Measurements from ENCODE around the gene RAB5A.

The RAB5A gene

GRCh38 chr3:19907523-19907922, 39.4 kb upstream of the RAB5A start:
- H3K4me3 ChIP-seq (ENCODE audit: low read length): no peak overlapping the region
- TF ChIP-seq, protein P1, sequence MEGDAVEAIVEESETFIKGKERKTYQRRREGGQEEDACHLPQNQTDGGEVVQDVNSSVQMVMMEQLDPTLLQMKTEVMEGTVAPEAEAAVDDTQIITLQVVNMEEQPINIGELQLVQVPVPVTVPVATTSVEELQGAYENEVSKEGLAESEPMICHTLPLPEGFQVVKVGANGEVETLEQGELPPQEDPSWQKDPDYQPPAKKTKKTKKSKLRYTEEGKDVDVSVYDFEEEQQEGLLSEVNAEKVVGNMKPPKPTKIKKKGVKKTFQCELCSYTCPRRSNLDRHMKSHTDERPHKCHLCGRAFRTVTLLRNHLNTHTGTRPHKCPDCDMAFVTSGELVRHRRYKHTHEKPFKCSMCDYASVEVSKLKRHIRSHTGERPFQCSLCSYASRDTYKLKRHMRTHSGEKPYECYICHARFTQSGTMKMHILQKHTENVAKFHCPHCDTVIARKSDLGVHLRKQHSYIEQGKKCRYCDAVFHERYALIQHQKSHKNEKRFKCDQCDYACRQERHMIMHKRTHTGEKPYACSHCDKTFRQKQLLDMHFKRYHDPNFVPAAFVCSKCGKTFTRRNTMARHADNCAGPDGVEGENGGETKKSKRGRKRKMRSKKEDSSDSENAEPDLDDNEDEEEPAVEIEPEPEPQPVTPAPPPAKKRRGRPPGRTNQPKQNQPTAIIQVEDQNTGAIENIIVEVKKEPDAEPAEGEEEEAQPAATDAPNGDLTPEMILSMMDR (conservative IDR thresholded peaks at IDR 0.05; ENCODE audit: low read length): no peak
- DNase-seq (ENCODE audit: low read depth): no peak

- H3K4me3 ChIP-seq (ENCODE audit: low read length): no peak overlapping the region
- TF ChIP-seq, protein P1 (conservative IDR thresholded peaks at IDR 0.05; ENCODE audit: low read length): no peak
- no peak for DNase-seq (ENCODE audit: low read depth)
Measured at GRCh38 chr3:19911452-19911851, 35.4 kb upstream of the RAB5A start.

DNA sequence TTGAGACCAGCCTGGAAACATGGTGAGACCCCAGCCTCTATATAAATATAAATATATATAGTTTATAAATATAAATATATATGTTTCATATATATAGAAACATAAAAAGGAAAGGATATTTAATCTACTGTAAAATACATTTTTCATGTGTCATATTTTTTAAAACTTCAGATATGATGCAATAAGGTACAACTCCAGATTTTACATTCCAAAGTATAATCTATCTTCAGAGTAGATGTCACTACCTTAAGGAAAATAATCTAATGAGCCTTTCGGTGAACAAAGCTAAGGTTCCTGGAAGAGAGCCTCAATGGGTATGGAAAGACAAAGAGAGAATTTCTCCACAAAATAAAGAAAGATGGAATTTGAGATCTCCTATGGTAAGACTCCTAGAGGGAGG, 29.7 kb upstream of the RAB5A start:
- DNase-seq (ENCODE audit: low read depth): no peak
- TF ChIP-seq, protein P1 (conservative IDR thresholded peaks at IDR 0.05; ENCODE audit: low read length): no peak
- no peak overlapping the region for H3K4me3 ChIP-seq (ENCODE audit: low read length)

- TF ChIP-seq, protein P1 (conservative IDR thresholded peaks at IDR 0.05; ENCODE audit: low read length): no peak
- no peak for DNase-seq (ENCODE audit: low read depth)
- H3K4me3 ChIP-seq (ENCODE audit: low read length): no peak overlapping the region
Measured at GRCh38 chr3:19920401-19921080, 26.4 kb upstream of the RAB5A start.

- no peak overlapping the region for H3K4me3 ChIP-seq (ENCODE audit: low read length)
- no peak for DNase-seq (ENCODE audit: low read depth)
Measured at GRCh38 chr3:19931180-19931692, 15.7 kb upstream of the RAB5A start.

DNA sequence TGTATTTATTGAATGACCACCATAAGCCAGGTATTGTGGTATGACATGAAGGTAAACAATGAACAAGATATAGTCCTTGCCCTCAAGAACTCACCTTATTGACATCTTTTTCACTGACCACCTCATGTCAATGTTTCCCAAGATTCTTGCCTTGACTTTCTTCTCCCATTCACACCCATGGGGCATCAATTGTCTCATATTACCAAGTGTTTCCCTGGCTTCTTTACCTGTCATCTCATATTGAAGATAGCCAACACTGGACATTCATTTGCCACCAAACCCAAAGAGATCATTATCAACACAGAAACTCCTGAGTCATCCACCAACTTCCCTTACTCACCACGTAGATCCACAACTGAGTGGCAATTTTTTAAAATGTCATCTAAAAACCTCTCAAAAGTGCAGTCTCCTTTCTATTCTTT, 15.1 kb upstream of the RAB5A start:
- H3K4me3 ChIP-seq (ENCODE audit: low read length): no peak overlapping the region
- TF ChIP-seq, protein P1 (conservative IDR thresholded peaks at IDR 0.05; ENCODE audit: low read length): no peak
- DNase-seq (ENCODE audit: low read depth): no peak

More at GRCh38 chr3:19931180-19931692, 15.7 kb upstream of the RAB5A start:
- TF ChIP-seq, protein P1 (conservative IDR thresholded peaks at IDR 0.05; ENCODE audit: low read length): no peak

DNA sequence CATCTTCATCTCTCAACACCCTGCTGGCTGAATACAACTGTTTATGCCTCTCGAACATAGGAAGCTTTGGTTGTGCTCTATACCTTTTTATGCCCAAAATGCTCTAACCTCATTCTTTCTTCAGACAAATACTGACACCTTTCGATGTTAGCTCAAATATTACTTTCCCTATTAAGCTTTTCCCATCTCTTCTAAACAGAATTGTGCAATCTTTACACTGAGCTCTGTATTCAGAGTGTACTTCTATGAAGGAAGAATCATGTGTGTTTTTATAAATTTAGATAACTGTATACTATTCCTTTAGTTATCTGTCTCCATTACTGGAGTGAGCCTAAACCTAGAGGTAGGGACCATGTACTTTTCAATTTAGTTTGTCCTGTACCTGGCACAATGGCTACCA, 14.5 kb upstream of the RAB5A start:
- TF ChIP-seq, protein P1 (conservative IDR thresholded peaks at IDR 0.05; ENCODE audit: low read length): no peak
- H3K4me3 ChIP-seq (ENCODE audit: low read length): no peak overlapping the region
- DNase-seq (ENCODE audit: low read depth): no peak

Data from AG10803 (cell line).